Caco-2 (cell line): Measurements from ENCODE around the gene LMF1. TPM values are rescaled to one million over a fixed set of nuclear protein-coding genes. Genes with fewer than 3 reads are reported as not detected.

Source experiments
- Bru-seq: library from RNA; stranded (reverse); fragments of 400-500 nt; gene quantifications from one replicate; lab custom pipeline; 2021; lab: Mats Ljungman, UMichigan
- BruChase-seq, 2 experiments: library from RNA; stranded (reverse); fragments of 400-500 nt; gene quantifications; one replicate each; lab custom pipeline; 2021; lab: Mats Ljungman, UMichigan
- BruUV-seq: library from RNA; stranded (reverse); fragments of 400-500 nt; replicated peaks from 2 replicates; lab custom pipeline; 2021; lab: Mats Ljungman, UMichigan
- CTCF ChIA-PET: fragments of 300-600 bp; sonication (Branson Sonifier 250); formaldehyde crosslinking; loops from one replicate; lab custom pipeline; 2022; ENCODE audit warnings: antibody characterized with exemption; lab: Charles Lee
- POLR2A ChIA-PET: fragments of 300-600 bp; sonication (Branson Sonifier 250); formaldehyde crosslinking; loops from one replicate; lab custom pipeline; 2022; ENCODE audit warnings: antibody characterized with exemption; lab: Charles Lee
- DNase-seq, 2 experiments: peaks; one replicate each; pipeline versions ENCODE4 v3.0.0 to v3.0.0-alpha.2; 2020 to 2022
- H3K27me3 ChIP-seq: replicated peaks from 2 replicates; pipeline ENCODE4 v1.6.0; 2011; ENCODE audit warnings: low read length; ENCODE audit not compliant: control insufficient read depth, insufficient read depth
- H3K36me3 ChIP-seq: 2 replicates; pipeline ENCODE4 v1.5.1; 2011; ENCODE audit warnings: low read length; ENCODE audit not compliant: control insufficient read depth, insufficient read depth
- H3K4me1 ChIP-seq: fragments of 250-450 bp; sonication (Bioruptor Pico); 2 replicates; pipeline ENCODE4 v1.5.1; 2020; ENCODE audit warnings: mild to moderate bottlenecking
- H3K4me3 ChIP-seq: 2 replicates; pipeline ENCODE4 v1.5.1; 2011; ENCODE audit warnings: low read depth, mild to moderate bottlenecking, control low read depth, low read length
- H3K9me3 ChIP-seq: fragments of 250-450 bp; sonication (Bioruptor Pico); 2 replicates; pipeline ENCODE4 v1.5.1; 2020; ENCODE audit warnings: mild to moderate bottlenecking, moderate library complexity
- H3K27ac Mint-ChIP-seq: one replicate; pipeline ENCODE4 v1.8.0; 2022; ENCODE audit warnings: mixed read lengths; ENCODE audit not compliant: unreplicated experiment
- H3K27me3 Mint-ChIP-seq: one replicate; pipeline ENCODE4 v1.8.0; 2022; ENCODE audit warnings: mixed read lengths; ENCODE audit not compliant: insufficient read depth, unreplicated experiment
- H3K36me3 Mint-ChIP-seq: one replicate; pipeline ENCODE4 v1.8.0; 2022; ENCODE audit warnings: mild to moderate bottlenecking, mixed read lengths; ENCODE audit not compliant: insufficient read depth, unreplicated experiment
- H3K4me1 Mint-ChIP-seq: one replicate; pipeline ENCODE4 v1.8.0; 2022; ENCODE audit warnings: low read depth, mixed read lengths; ENCODE audit not compliant: unreplicated experiment
- H3K4me3 Mint-ChIP-seq: one replicate; pipeline ENCODE4 v1.8.0; 2022; ENCODE audit warnings: mild to moderate bottlenecking, moderate library complexity, mixed read lengths; ENCODE audit not compliant: unreplicated experiment
- H3K9me3 Mint-ChIP-seq: one replicate; pipeline ENCODE4 v1.8.0; 2022; ENCODE audit warnings: mixed read lengths; ENCODE audit not compliant: unreplicated experiment
- intact Hi-C: fragments of 100-400 bp; cut with micrococcal nuclease; formaldehyde crosslinking; loops from one replicate; pipeline ENCODE4 v1.10.0; 2022; ENCODE audit not compliant: unreplicated experiment
- long read RNA-seq: library from polyadenylated mRNA; stranded (forward); transcript quantifications from one replicate; pipeline ENCODE4 v2.0.0, GENCODE V29; 2022
- total RNA-seq: library from RNA; stranded (reverse); gene quantifications from 2 replicates; pipeline ENCODE4 v1.2.3, GENCODE V29; 2022
- TF ChIP-seq, protein P1 (sequence below), 2 experiments: fragments of 200-600 bp in 1 of 2; IDR thresholded peaks; 1 replicate in 1 of 2; 2 replicates in 1 of 2; pipeline versions ENCODE4 v1.5.1 to v1.8.0; 2011 to 2022; ENCODE audit warnings: antibody characterized with exemption in 1 of 2, control low read depth in 1 of 2, inconsistent platforms in 1 of 2, low read depth in 1 of 2, low read length in 1 of 2, mild to moderate bottlenecking in 1 of 2, moderate library complexity in 1 of 2; ENCODE audit not compliant: insufficient read depth in 1 of 2, severe bottlenecking in 1 of 2, unreplicated experiment in 1 of 2

Gene LMF1
- 8.8 and 12.3 TPM in 2 replicates for total RNA-seq
- percentile 42 among the genes with signal in this experiment for Bru-seq, nascent RNA
- percentile 46 among the genes with signal in this experiment for BruChase-seq, experiment 1, labeled RNA remaining after a 2-hour chase
- percentile 51 among the genes with signal in this experiment for BruChase-seq, experiment 2, labeled RNA remaining after a 6-hour chase
- long read RNA-seq, partial matches to known transcripts = 0 of 1 reads
- long read RNA-seq, other reads (novel, unspliced or antisense) = 1 of 1 reads

DNA sequence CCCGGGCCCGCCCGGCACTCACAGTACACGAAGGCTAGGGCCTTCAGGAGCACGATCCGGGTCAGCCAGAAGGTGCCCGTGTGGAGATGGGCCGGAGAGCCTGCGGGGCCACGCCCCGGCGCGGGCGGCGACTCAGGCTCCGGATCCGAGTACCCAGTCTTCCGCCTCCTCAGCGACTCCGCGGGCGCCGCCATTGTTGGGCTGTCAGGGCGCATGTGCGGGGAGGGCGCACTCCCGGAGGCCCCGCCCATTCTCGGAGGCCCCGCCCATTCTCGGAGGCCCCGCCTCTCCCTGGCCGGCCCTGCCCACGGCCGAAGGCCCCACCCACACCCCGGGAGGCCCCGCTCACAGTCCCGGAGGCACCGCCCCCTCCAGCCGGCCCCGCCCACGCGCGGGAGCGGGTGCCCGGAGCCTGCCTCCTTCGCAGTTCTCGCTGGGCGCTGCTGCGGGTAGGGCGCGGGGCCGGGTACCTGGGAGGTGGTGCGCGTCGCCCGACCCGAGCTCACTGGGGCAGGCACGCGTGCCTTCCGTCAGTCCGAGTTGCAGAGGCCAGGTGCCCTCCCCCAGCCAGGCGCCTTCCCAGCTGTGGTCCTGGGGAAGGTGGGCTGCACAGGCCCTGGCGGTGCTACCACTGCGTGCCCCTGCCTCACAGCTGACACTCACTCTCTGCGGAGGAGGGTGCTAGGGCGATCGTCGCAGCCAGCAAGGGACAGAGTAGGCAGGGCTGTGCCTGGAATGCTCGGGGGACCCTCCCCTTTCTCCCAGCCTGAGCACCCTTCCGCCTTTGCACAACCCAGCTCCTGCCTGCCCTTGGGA is at the start of gene LMF1:
Gene LMF1, minus strand, starts transcription at position 219 of the 816 bp plus-strand sequence. Its CDS starts 4 bp downstream, at position 215.
- intact Hi-C loops = no loop called here
- Histone ChIP-seq H3K9me3 (no peaks in the 10 kb centered on the region), H3K27me3 (no peaks in the 10 kb centered on the region), H3K4me3 (peak within 1 kb of the TSS; percentile 94), H3K4me1 (peaks cover 10% of the 10 kb centered on the region; the same call in 1 of the 2 replicates), H3K36me3 (no peaks in the 10 kb centered on the region)
- Mint-ChIP-seq H3K27ac (no peak within 1 kb of the TSS), H3K36me3 (no peaks in the 10 kb centered on the region), H3K27me3 (peaks cover 5% of the 10 kb centered on the region), H3K4me3 (peak within 1 kb of the TSS; percentile 64), H3K9me3 (peaks cover 3% of the 10 kb centered on the region), H3K4me1 (no peaks in the 10 kb centered on the region)
- ChIA-PET CTCF (no interaction called here), POLR2A (no interaction called here)
- peak; percentile 88 to 95 for DNase-seq
- BruUV-seq = no TSS peak
- TF ChIP-seq, protein P1, sequence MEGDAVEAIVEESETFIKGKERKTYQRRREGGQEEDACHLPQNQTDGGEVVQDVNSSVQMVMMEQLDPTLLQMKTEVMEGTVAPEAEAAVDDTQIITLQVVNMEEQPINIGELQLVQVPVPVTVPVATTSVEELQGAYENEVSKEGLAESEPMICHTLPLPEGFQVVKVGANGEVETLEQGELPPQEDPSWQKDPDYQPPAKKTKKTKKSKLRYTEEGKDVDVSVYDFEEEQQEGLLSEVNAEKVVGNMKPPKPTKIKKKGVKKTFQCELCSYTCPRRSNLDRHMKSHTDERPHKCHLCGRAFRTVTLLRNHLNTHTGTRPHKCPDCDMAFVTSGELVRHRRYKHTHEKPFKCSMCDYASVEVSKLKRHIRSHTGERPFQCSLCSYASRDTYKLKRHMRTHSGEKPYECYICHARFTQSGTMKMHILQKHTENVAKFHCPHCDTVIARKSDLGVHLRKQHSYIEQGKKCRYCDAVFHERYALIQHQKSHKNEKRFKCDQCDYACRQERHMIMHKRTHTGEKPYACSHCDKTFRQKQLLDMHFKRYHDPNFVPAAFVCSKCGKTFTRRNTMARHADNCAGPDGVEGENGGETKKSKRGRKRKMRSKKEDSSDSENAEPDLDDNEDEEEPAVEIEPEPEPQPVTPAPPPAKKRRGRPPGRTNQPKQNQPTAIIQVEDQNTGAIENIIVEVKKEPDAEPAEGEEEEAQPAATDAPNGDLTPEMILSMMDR (IDR thresholded peaks at IDR 0.05; ENCODE audit: insufficient read depth in 1 of 2, low read depth in 1 of 2, low read length in 1 of 2, severe bottlenecking in 1 of 2, unreplicated experiment in 1 of 2) = no peak

DNA sequence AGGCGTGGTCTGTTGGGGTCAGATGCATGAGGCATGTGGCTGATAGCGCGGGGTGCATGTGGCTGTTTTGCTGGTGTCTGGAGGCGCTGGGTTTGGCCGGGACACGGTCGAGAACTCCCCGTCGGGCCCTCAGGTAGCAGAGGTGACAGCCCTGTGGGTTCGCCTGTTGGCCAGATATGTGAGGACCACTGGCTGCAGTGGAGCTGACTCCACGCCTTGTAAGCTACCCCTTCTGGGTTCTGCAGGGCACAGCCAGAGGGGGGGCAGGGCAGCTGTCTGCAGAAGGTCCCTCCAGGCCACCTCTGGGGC is 49.3 kb upstream of the LMF1 start:
- ChIA-PET POLR2A (no interaction called here), CTCF (no interaction called here)
- TF ChIP-seq, protein P1 (IDR thresholded peaks at IDR 0.05; ENCODE audit: insufficient read depth in 1 of 2, low read depth in 1 of 2, low read length in 1 of 2, severe bottlenecking in 1 of 2, unreplicated experiment in 1 of 2) = no peak
- Mint-ChIP-seq H3K9me3 (no peaks in the 10 kb centered on the region), H3K36me3 (no peaks in the 10 kb centered on the region), H3K4me3 (peak overlapping the region; percentile 45), H3K4me1 (no peaks in the 10 kb centered on the region), H3K27me3 (peaks cover 11% of the 10 kb centered on the region), H3K27ac (no peak overlapping the region)
- DNase-seq = no peak
- intact Hi-C loops = no loop called here
- Histone ChIP-seq H3K9me3 (no peaks in the 10 kb centered on the region), H3K4me3 (no peak overlapping the region), H3K27me3 (no peaks in the 10 kb centered on the region; the same call in 1 of the 2 replicates), H3K36me3 (no peaks in the 10 kb centered on the region), H3K4me1 (no peaks in the 10 kb centered on the region; the same call in 1 of the 2 replicates)
- no TSS peak for BruUV-seq

DNA sequence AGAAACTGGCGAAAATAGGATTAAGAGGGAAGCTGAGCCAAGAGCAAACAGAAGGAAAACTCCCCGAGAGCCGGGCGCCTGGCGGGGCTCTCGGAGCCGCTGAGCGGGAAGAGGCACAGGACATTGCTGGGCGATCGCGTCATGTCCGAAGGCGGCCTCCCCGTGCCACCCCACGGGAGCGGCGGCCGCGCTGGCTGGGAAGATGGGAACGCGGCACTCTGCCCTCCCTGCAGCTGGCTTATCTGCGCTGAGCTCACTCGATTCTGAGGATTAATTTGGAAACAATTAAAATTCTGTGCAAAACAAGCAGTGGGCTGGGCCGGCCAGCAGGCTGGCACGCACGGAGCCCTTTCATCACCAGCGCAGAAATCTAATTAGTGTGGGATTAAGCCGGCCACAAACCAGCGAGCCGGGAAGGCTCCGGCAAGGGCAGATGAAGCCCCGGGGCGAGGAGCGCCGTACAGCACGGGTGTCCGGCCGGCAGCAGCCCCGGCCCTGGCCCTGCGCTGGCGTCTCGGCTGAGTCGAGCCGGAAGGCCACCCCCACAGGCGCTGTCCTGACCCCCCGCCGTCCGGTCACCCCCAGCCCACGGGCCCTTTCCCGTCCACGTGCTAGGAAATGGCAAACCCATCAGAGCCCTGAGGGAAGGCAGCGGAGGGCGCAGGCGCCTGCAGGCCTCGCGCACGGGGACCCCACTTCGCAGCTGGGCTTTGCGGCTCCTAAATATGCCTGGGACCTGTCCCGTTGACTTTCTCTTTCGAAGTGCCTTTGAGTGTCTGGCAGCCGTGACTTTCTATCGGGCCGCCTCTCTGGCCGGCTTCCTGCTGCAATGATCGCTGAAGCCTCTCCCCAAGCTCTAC is 48.7 kb upstream of the LMF1 start:
- Mint-ChIP-seq H3K4me3 (peak overlapping the region; percentile 45), H3K36me3 (no peaks in the 10 kb centered on the region), H3K4me1 (no peaks in the 10 kb centered on the region), H3K27me3 (peaks cover 11% of the 10 kb centered on the region), H3K27ac (no peak overlapping the region), H3K9me3 (no peaks in the 10 kb centered on the region)
- Histone ChIP-seq H3K36me3 (no peaks in the 10 kb centered on the region), H3K9me3 (no peaks in the 10 kb centered on the region), H3K27me3 (no peaks in the 10 kb centered on the region; the same call in 1 of the 2 replicates), H3K4me1 (no peaks in the 10 kb centered on the region; the same call in 1 of the 2 replicates), H3K4me3 (no peak overlapping the region)
- ChIA-PET CTCF (no interaction called here), POLR2A (no interaction called here)
- TF ChIP-seq, protein P1 (IDR thresholded peaks at IDR 0.05; ENCODE audit: insufficient read depth in 1 of 2, low read depth in 1 of 2, low read length in 1 of 2, severe bottlenecking in 1 of 2, unreplicated experiment in 1 of 2) = no peak
- intact Hi-C loops = no loop called here
- DNase-seq = no peak
- no TSS peak for BruUV-seq
